ENCODE measurements around the gene TULP4.

The TULP4 gene

GRCh38 chr6:158505194-158505593 is 192.9 kb downstream of the TULP4 start:
- Mint-ChIP-seq H3K9me3 (no peaks in the 10 kb centered on the region), H3K4me3 (no peak overlapping the region), H3K27ac (no peak overlapping the region), H3K27me3 (ENCODE audit: low read depth) (no peaks in the 10 kb centered on the region), H3K36me3 (ENCODE audit: low read depth) (no peaks in the 10 kb centered on the region), H3K4me1 (ENCODE audit: low read depth) (no peaks in the 10 kb centered on the region)
- DNase-seq (ENCODE audit: low spot score), result no peak

GRCh38 chr6:158506601-158507000 is 194.3 kb downstream of the TULP4 start:
- DNase-seq (ENCODE audit: low spot score), result no peak
- no peak overlapping the region for H3K4me3 Mint-ChIP-seq
- no peaks in the 10 kb centered on the region for H3K4me1 Mint-ChIP-seq (ENCODE audit: low read depth)
- no peaks in the 10 kb centered on the region for H3K9me3 Mint-ChIP-seq
- no peaks in the 10 kb centered on the region for H3K27me3 Mint-ChIP-seq (ENCODE audit: low read depth)
- no peak overlapping the region for H3K27ac Mint-ChIP-seq
- H3K36me3 Mint-ChIP-seq (ENCODE audit: low read depth), result no peaks in the 10 kb centered on the region

- H3K36me3 Mint-ChIP-seq (ENCODE audit: low read depth), result no peaks in the 10 kb centered on the region
These were observed 194.9 kb downstream of the TULP4 start for GRCh38 chr6:158507174-158507573.

GRCh38 chr6:158508450-158508849 is 196.2 kb downstream of the TULP4 start:
- no peaks in the 10 kb centered on the region for H3K4me1 Mint-ChIP-seq (ENCODE audit: low read depth)
- DNase-seq (ENCODE audit: low spot score), result no peak
- H3K36me3 Mint-ChIP-seq (ENCODE audit: low read depth), result no peaks in the 10 kb centered on the region
- H3K4me3 Mint-ChIP-seq, result no peak overlapping the region
- H3K27ac Mint-ChIP-seq, result no peak overlapping the region
- H3K9me3 Mint-ChIP-seq, result no peaks in the 10 kb centered on the region
- no peaks in the 10 kb centered on the region for H3K27me3 Mint-ChIP-seq (ENCODE audit: low read depth)

More at GRCh38 chr6:158507174-158507573, 194.9 kb downstream of the TULP4 start:
- DNase-seq (ENCODE audit: low spot score), result no peak
- Mint-ChIP-seq H3K27ac (no peak overlapping the region), H3K4me3 (no peak overlapping the region), H3K9me3 (no peaks in the 10 kb centered on the region), H3K4me1 (ENCODE audit: low read depth) (no peaks in the 10 kb centered on the region), H3K27me3 (ENCODE audit: low read depth) (no peaks in the 10 kb centered on the region)

GRCh38 chr6:158509465-158509864 is 197.2 kb downstream of the TULP4 start:
- Mint-ChIP-seq H3K36me3 (ENCODE audit: low read depth) (no peaks in the 10 kb centered on the region), H3K4me1 (ENCODE audit: low read depth) (peaks cover 7% of the 10 kb centered on the region), H3K9me3 (no peaks in the 10 kb centered on the region), H3K27ac (no peak overlapping the region), H3K27me3 (ENCODE audit: low read depth) (no peaks in the 10 kb centered on the region), H3K4me3 (no peak overlapping the region)
- no peak for DNase-seq (ENCODE audit: low spot score)

- peaks cover 27% of the 10 kb centered on the region for H3K4me1 Mint-ChIP-seq (ENCODE audit: low read depth)
- no peak overlapping the region for H3K27ac Mint-ChIP-seq
- H3K36me3 Mint-ChIP-seq (ENCODE audit: low read depth), result no peaks in the 10 kb centered on the region
- DNase-seq (ENCODE audit: low spot score), result no peak
- peaks cover 6% of the 10 kb centered on the region for H3K27me3 Mint-ChIP-seq (ENCODE audit: low read depth)
- no peaks in the 10 kb centered on the region for H3K9me3 Mint-ChIP-seq
- no peak overlapping the region for H3K4me3 Mint-ChIP-seq
These were observed 200.5 kb downstream of the TULP4 start for GRCh38 chr6:158512809-158513208.

- Mint-ChIP-seq H3K27ac (no peak overlapping the region), H3K36me3 (ENCODE audit: low read depth) (no peaks in the 10 kb centered on the region), H3K4me3 (peak overlapping the region; percentile 13), H3K4me1 (ENCODE audit: low read depth) (peaks cover 35% of the 10 kb centered on the region), H3K9me3 (no peaks in the 10 kb centered on the region), H3K27me3 (ENCODE audit: low read depth) (peaks cover 6% of the 10 kb centered on the region)
- no peak for DNase-seq (ENCODE audit: low spot score)
These were observed 201.9 kb downstream of the TULP4 start for GRCh38 chr6:158514176-158514575.

GRCh38 chr6:158514991-158515390 is 202.7 kb downstream of the TULP4 start:
- DNase-seq (ENCODE audit: low spot score), result no peak
- Mint-ChIP-seq H3K9me3 (no peaks in the 10 kb centered on the region), H3K4me1 (ENCODE audit: low read depth) (peaks cover 35% of the 10 kb centered on the region), H3K4me3 (no peak overlapping the region), H3K36me3 (ENCODE audit: low read depth) (no peaks in the 10 kb centered on the region), H3K27ac (peak overlapping the region; percentile 20), H3K27me3 (ENCODE audit: low read depth) (peaks cover 6% of the 10 kb centered on the region)

- no peak overlapping the region for H3K4me3 Mint-ChIP-seq
- H3K36me3 Mint-ChIP-seq (ENCODE audit: low read depth), result no peaks in the 10 kb centered on the region
- H3K27ac Mint-ChIP-seq, result no peak overlapping the region
- DNase-seq (ENCODE audit: low spot score), result no peak
- peaks cover 35% of the 10 kb centered on the region for H3K4me1 Mint-ChIP-seq (ENCODE audit: low read depth)
- H3K27me3 Mint-ChIP-seq (ENCODE audit: low read depth), result peaks cover 12% of the 10 kb centered on the region
- no peaks in the 10 kb centered on the region for H3K9me3 Mint-ChIP-seq
These were observed 203.8 kb downstream of the TULP4 start for GRCh38 chr6:158516098-158516497.

- no peak for DNase-seq (ENCODE audit: low spot score)
- Mint-ChIP-seq H3K27ac (no peak overlapping the region), H3K4me3 (peak overlapping the region; percentile 18), H3K9me3 (no peaks in the 10 kb centered on the region), H3K36me3 (ENCODE audit: low read depth) (no peaks in the 10 kb centered on the region), H3K4me1 (ENCODE audit: low read depth) (peaks cover 35% of the 10 kb centered on the region), H3K27me3 (ENCODE audit: low read depth) (peaks cover 16% of the 10 kb centered on the region)
These were observed 204.8 kb downstream of the TULP4 start for GRCh38 chr6:158517038-158517437.

- H3K27ac Mint-ChIP-seq, result no peak overlapping the region
- H3K4me1 Mint-ChIP-seq (ENCODE audit: low read depth), result peaks cover 35% of the 10 kb centered on the region
- H3K9me3 Mint-ChIP-seq, result no peaks in the 10 kb centered on the region
- H3K36me3 Mint-ChIP-seq (ENCODE audit: low read depth), result no peaks in the 10 kb centered on the region
- peak overlapping the region; percentile 90 for H3K4me3 Mint-ChIP-seq
- H3K27me3 Mint-ChIP-seq (ENCODE audit: low read depth), result peaks cover 16% of the 10 kb centered on the region
- no peak for DNase-seq (ENCODE audit: low spot score)
These were observed 205.3 kb downstream of the TULP4 start for GRCh38 chr6:158517581-158517980.

- no peaks in the 10 kb centered on the region for H3K36me3 Mint-ChIP-seq (ENCODE audit: low read depth)
- peaks cover 17% of the 10 kb centered on the region for H3K27me3 Mint-ChIP-seq (ENCODE audit: low read depth)
- peak; percentile 66 for DNase-seq (ENCODE audit: low spot score)
- peak overlapping the region; percentile 90 for H3K4me3 Mint-ChIP-seq
- peak overlapping the region; percentile 82 for H3K27ac Mint-ChIP-seq
- H3K9me3 Mint-ChIP-seq, result no peaks in the 10 kb centered on the region
- peaks cover 35% of the 10 kb centered on the region for H3K4me1 Mint-ChIP-seq (ENCODE audit: low read depth)
These were observed 206.2 kb downstream of the TULP4 start for GRCh38 chr6:158518191-158519127.

- H3K27ac Mint-ChIP-seq, result no peak overlapping the region
- no peaks in the 10 kb centered on the region for H3K36me3 Mint-ChIP-seq (ENCODE audit: low read depth)
- peaks cover 22% of the 10 kb centered on the region for H3K27me3 Mint-ChIP-seq (ENCODE audit: low read depth)
- no peak overlapping the region for H3K4me3 Mint-ChIP-seq
- H3K9me3 Mint-ChIP-seq, result no peaks in the 10 kb centered on the region
- no peak for DNase-seq (ENCODE audit: low spot score)
- peaks cover 29% of the 10 kb centered on the region for H3K4me1 Mint-ChIP-seq (ENCODE audit: low read depth)
These were observed 207.0 kb downstream of the TULP4 start for GRCh38 chr6:158519300-158519699.

- H3K9me3 Mint-ChIP-seq, result no peaks in the 10 kb centered on the region
- H3K4me3 Mint-ChIP-seq, result no peak overlapping the region
- H3K27me3 Mint-ChIP-seq (ENCODE audit: low read depth), result peaks cover 23% of the 10 kb centered on the region
- DNase-seq (ENCODE audit: low spot score), result no peak
- H3K4me1 Mint-ChIP-seq (ENCODE audit: low read depth), result peaks cover 24% of the 10 kb centered on the region
- no peak overlapping the region for H3K27ac Mint-ChIP-seq
- no peaks in the 10 kb centered on the region for H3K36me3 Mint-ChIP-seq (ENCODE audit: low read depth)
These were observed 207.5 kb downstream of the TULP4 start for GRCh38 chr6:158519761-158520160.
